Endodermal cell (in vitro differentiated cells): ENCODE measurements around the gene DNM3. TPM values are rescaled to one million over a fixed set of nuclear protein-coding genes. Genes with fewer than 3 reads are reported as not detected.

Experiments used
- DNase-seq: peaks from one replicate; pipeline ENCODE4 v3.0.0-alpha.2; 2017
- H3K27ac ChIP-seq: 2 replicates; pipeline ENCODE4 v1.5.1; 2013; ENCODE audit warnings: mild to moderate bottlenecking, low read depth, low read length, moderate library complexity
- H3K27me3 ChIP-seq: 2 replicates; pipeline ENCODE4 v1.6.1; 2013; ENCODE audit warnings: mild to moderate bottlenecking, low read length, moderate library complexity; ENCODE audit not compliant: insufficient read depth, control insufficient read depth, poor library complexity, severe bottlenecking
- H3K36me3 ChIP-seq: 2 replicates; pipeline ENCODE4 v1.7.0; 2013; ENCODE audit warnings: mild to moderate bottlenecking, low read length, moderate library complexity; ENCODE audit not compliant: control insufficient read depth, insufficient read depth
- H3K4me1 ChIP-seq: one replicate; pipeline ENCODE4 v1.7.0; 2013; ENCODE audit warnings: low read length; ENCODE audit not compliant: control insufficient read depth, insufficient read depth
- H3K4me3 ChIP-seq: 2 replicates; pipeline ENCODE4 v1.5.1; 2013; ENCODE audit warnings: mild to moderate bottlenecking, low read length, moderate library complexity
- H3K9ac ChIP-seq: 2 replicates; pipeline ENCODE4 v1.6.1; 2013; ENCODE audit warnings: mild to moderate bottlenecking, low read length, moderate library complexity; ENCODE audit not compliant: poor library complexity, severe bottlenecking; ENCODE audit errors: extremely low read depth
- H3K9me3 ChIP-seq: 2 replicates; pipeline ENCODE4 v1.6.1; 2013; ENCODE audit warnings: mild to moderate bottlenecking, low read length, moderate library complexity; ENCODE audit not compliant: control insufficient read depth
- H3K27ac Mint-ChIP-seq: 2 replicates; pipeline ENCODE4 v1.8.0; 2020; ENCODE audit warnings: mixed read lengths
- H3K27me3 Mint-ChIP-seq: 2 replicates; pipeline ENCODE4 v1.8.0; 2021; ENCODE audit warnings: mild to moderate bottlenecking, mixed read lengths; ENCODE audit not compliant: insufficient read depth
- H3K36me3 Mint-ChIP-seq: 2 replicates; pipeline ENCODE4 v1.8.0; 2020; ENCODE audit warnings: low read depth, mixed read lengths
- H3K4me1 Mint-ChIP-seq: 2 replicates; pipeline ENCODE4 v1.8.0; 2020; ENCODE audit warnings: mixed read lengths
- H3K4me3 Mint-ChIP-seq: 2 replicates; pipeline ENCODE4 v1.8.0; 2020; ENCODE audit warnings: mild to moderate bottlenecking, moderate library complexity, mixed read lengths
- H3K9me3 Mint-ChIP-seq: 2 replicates; pipeline ENCODE4 v1.8.0; 2020; ENCODE audit warnings: mild to moderate bottlenecking, mixed read lengths
- WGBS, 2 experiments: methylation state at CpG; one replicate each; pipeline versions ENCODE4 v1.1.5 to v1.1.7; 2013; ENCODE audit warnings: missing lambda C conversion rate in 2 of 2, mixed read lengths in 1 of 2; ENCODE audit not compliant: insufficient coverage in 1 of 2, insufficient read length in 1 of 2; 5-methylcytosine and 5-hydroxymethylcytosine counted together
- total RNA-seq, 2 donors: library from RNA; stranded (reverse); fragmentation: NEBNext Ultra II Directional in 1 of 2; extraction: Animal tissue kit (Norgen Biotek cat#: 25700) in 1 of 2; gene quantifications; 2 replicates in 1 of 2; 3 replicates in 1 of 2; pipeline ENCODE4 v1.2.1, GENCODE V29; 2021
- TF ChIP-seq, protein P1 (sequence below): fragments of 200-600 bp; sonication (generic); conservative IDR thresholded peaks from 2 replicates; pipeline ENCODE4 v1.5.0; 2021; ENCODE audit warnings: antibody characterized with exemption, mild to moderate bottlenecking

The DNM3 gene
- total RNA-seq, 2 donors from 2014 or later, result 0.53 to 1.8 TPM

DNA sequence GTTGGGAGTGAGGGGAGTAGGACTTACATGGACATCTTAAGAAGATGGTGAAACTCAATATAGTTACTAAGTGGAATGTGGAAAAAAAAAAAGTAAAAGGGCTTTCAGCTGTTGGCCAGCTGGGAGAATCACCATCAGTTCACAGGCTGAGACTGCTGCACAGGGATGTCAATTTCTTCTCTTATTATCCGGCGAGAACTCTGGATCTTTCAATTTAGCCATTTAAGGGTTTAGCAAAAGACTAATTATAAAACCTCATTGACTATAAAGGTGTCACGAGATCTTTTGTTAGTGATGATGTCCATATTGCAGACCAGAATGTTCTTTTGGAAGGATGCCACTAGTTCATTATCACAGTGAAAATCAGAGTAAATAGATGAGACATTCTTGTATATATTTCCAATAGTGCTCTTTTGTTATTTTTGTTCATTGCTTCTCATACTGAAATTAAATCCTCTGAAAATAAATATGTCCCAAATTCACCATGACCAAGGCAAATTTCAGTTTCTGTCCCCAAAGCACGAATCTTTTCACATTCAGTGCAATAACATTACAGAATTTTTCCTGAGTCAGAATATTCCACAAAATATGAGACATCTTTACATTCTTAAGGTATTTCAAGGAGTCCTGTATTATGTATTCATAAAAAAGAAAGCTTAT is 266.1 kb downstream of the DNM3 start:
- H3K36me3 ChIP-seq, result no peaks in the 10 kb centered on the region
- H3K27ac ChIP-seq, result no peak overlapping the region
- H3K9me3 ChIP-seq, result no peaks in the 10 kb centered on the region
- H3K27me3 ChIP-seq, result no peaks in the 10 kb centered on the region
- no peak for DNase-seq
- no peaks in the 10 kb centered on the region for H3K36me3 Mint-ChIP-seq
- H3K4me3 Mint-ChIP-seq, result no peak overlapping the region
- TF ChIP-seq, protein P1, sequence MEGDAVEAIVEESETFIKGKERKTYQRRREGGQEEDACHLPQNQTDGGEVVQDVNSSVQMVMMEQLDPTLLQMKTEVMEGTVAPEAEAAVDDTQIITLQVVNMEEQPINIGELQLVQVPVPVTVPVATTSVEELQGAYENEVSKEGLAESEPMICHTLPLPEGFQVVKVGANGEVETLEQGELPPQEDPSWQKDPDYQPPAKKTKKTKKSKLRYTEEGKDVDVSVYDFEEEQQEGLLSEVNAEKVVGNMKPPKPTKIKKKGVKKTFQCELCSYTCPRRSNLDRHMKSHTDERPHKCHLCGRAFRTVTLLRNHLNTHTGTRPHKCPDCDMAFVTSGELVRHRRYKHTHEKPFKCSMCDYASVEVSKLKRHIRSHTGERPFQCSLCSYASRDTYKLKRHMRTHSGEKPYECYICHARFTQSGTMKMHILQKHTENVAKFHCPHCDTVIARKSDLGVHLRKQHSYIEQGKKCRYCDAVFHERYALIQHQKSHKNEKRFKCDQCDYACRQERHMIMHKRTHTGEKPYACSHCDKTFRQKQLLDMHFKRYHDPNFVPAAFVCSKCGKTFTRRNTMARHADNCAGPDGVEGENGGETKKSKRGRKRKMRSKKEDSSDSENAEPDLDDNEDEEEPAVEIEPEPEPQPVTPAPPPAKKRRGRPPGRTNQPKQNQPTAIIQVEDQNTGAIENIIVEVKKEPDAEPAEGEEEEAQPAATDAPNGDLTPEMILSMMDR, result no peak
- H3K4me1 ChIP-seq, result no peaks in the 10 kb centered on the region
- no peaks in the 10 kb centered on the region for H3K4me1 Mint-ChIP-seq
- no peaks in the 10 kb centered on the region for H3K9me3 Mint-ChIP-seq
- no peak overlapping the region for H3K27ac Mint-ChIP-seq
- H3K4me3 ChIP-seq, result no peak overlapping the region
- WGBS, 2 experiments, result 91 to 95% methylated on average over 2 to 4 of the region's 4 CpGs
- no peak overlapping the region for H3K9ac ChIP-seq
- H3K27me3 Mint-ChIP-seq, result no peaks in the 10 kb centered on the region

DNA sequence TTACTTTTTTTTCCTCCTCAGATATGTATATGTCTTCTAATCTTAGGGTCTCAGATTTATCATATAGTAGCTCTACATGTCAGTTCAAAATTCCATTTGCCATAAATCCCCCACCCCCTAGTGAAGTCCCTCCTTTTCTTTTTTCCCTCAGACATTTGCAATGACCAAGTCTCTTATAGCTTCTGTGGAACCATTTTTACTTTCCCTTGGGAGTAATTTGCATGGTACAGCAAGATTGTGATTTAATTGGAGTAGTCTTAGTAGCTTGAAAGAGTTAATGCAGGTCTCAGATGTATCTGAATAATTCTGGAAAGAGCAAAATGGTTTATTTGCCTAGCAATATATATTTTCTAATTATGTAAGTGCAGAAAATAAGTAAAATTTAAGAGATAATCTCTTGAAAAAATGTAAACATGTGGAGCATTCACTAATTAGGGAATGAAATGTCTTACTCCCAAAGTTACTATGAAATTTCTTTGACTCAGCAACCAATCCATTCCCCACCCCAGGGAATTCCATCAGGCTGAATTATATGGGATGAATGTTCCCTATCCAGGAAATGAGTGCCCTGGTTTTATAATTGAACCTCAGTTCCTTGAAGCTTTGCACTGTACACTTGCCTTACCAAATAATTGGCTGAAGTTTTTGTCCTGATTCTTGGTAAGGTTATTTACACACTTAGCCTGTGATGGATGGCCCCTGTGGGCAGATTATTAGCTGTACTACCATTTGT is 267.0 kb downstream of the DNM3 start:
- H3K4me3 Mint-ChIP-seq, result no peak overlapping the region
- H3K27me3 Mint-ChIP-seq, result no peaks in the 10 kb centered on the region
- H3K36me3 Mint-ChIP-seq, result no peaks in the 10 kb centered on the region
- Histone ChIP-seq H3K36me3 (no peaks in the 10 kb centered on the region), H3K9ac (no peak overlapping the region), H3K27ac (no peak overlapping the region), H3K4me1 (no peaks in the 10 kb centered on the region), H3K9me3 (no peaks in the 10 kb centered on the region), H3K27me3 (no peaks in the 10 kb centered on the region), H3K4me3 (no peak overlapping the region)
- TF ChIP-seq, protein P1, result no peak
- no peak overlapping the region for H3K27ac Mint-ChIP-seq
- H3K4me1 Mint-ChIP-seq, result no peaks in the 10 kb centered on the region
- DNase-seq, result no peak
- no peaks in the 10 kb centered on the region for H3K9me3 Mint-ChIP-seq

DNA sequence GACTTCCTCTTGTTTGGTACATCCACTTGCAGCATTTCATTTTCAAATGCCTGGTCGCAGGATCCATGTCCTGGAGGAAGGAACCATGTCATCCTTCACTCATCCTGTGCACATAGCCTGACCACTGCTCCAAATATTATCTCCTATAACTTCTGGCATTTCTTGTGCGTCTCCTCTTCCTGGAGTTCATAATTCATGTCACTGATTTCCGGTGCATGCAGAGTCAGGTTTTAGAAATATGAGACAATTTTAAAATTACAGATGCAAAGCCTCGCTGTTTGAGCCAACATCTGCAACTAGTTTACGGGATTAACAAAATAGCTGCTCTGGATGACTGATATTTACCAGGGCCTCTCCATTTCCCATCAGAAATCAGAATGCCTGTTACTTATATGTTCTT is 268.1 kb downstream of the DNM3 start:
- Histone ChIP-seq H3K27me3 (no peaks in the 10 kb centered on the region), H3K4me3 (no peak overlapping the region), H3K27ac (no peak overlapping the region), H3K4me1 (no peaks in the 10 kb centered on the region), H3K9ac (no peak overlapping the region), H3K36me3 (no peaks in the 10 kb centered on the region), H3K9me3 (no peaks in the 10 kb centered on the region)
- TF ChIP-seq, protein P1, result no peak
- Mint-ChIP-seq H3K9me3 (no peaks in the 10 kb centered on the region), H3K27ac (no peak overlapping the region), H3K36me3 (no peaks in the 10 kb centered on the region), H3K4me1 (no peaks in the 10 kb centered on the region), H3K4me3 (no peak overlapping the region), H3K27me3 (no peaks in the 10 kb centered on the region)
- DNase-seq, result no peak
- 91 to 92% methylated on average over 5 of the region's 5 CpGs for WGBS, 2 experiments
